Measurements from ENCODE around the gene ADCY9. TPM values are rescaled to one million over a fixed set of nuclear protein-coding genes. Genes with fewer than 3 reads are reported as not detected.
A peak's percentile ranks its signal among the peaks of the same experiment; 100 is the strongest.

The ADCY9 gene
- total RNA-seq, 1 donor from 2014 or later = 13.1 TPM

DNA sequence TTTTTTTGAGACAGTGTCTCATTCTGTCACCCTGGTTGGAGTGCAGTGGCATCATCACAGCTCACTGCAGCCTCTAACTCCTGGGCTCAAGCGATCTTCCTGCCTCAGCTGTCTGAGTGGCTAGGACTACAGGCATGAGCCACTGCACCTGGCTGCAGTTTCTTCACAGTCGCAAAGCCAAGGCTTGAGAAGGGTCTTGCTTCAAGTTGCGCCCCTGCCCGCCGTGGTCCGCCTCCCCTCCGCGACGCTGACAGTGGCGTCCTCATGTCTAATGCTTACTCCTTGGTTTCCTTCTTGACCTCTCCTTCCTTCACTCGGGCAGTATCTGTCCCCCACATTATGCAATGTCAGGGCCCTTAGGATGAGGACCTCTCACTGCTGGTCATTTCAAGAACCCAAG is 112.7 kb downstream of the ADCY9 start:
- Mint-ChIP-seq H3K27ac (no peak overlapping the region), H3K27me3 (ENCODE audit: low read depth) (no peaks in the 10 kb centered on the region), H3K36me3 (no peaks in the 10 kb centered on the region), H3K4me3 (no peak overlapping the region), H3K9me3 (no peaks in the 10 kb centered on the region), H3K4me1 (peaks cover 27% of the 10 kb centered on the region)
- TF ChIP-seq, protein P1, sequence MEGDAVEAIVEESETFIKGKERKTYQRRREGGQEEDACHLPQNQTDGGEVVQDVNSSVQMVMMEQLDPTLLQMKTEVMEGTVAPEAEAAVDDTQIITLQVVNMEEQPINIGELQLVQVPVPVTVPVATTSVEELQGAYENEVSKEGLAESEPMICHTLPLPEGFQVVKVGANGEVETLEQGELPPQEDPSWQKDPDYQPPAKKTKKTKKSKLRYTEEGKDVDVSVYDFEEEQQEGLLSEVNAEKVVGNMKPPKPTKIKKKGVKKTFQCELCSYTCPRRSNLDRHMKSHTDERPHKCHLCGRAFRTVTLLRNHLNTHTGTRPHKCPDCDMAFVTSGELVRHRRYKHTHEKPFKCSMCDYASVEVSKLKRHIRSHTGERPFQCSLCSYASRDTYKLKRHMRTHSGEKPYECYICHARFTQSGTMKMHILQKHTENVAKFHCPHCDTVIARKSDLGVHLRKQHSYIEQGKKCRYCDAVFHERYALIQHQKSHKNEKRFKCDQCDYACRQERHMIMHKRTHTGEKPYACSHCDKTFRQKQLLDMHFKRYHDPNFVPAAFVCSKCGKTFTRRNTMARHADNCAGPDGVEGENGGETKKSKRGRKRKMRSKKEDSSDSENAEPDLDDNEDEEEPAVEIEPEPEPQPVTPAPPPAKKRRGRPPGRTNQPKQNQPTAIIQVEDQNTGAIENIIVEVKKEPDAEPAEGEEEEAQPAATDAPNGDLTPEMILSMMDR (IDR thresholded peaks at IDR 0.05; ENCODE audit: unreplicated experiment) = no peak
- DNase-seq (ENCODE audit: low spot score in 2 of 2, unreplicated experiment in 2 of 2) = no peak

DNA sequence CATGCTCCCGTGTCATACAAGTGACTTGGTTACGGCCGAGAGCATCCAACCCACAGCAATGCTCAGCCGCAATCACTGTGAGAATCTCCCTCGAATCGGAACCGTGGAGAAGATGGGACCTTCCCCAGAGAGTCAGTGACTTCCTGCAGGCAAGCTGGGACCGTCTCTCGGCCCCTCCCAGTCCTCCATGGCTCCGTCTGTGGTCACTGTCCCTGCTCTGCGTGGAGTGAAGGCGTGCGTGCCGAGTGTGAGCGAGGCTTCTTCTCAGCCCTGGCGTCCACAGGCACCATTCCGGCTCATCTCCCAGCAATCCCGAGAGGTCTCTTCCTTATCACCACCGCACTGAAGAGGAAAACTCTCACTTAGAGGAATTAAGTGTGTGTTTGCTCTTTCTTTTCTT is 113.1 kb downstream of the ADCY9 start:
- H3K9me3 Mint-ChIP-seq = no peaks in the 10 kb centered on the region
- no peak overlapping the region for H3K4me3 Mint-ChIP-seq
- TF ChIP-seq, protein P1 (IDR thresholded peaks at IDR 0.05; ENCODE audit: unreplicated experiment) = no peak
- no peak for DNase-seq (ENCODE audit: low spot score in 2 of 2, unreplicated experiment in 2 of 2)
- no peaks in the 10 kb centered on the region for H3K36me3 Mint-ChIP-seq
- H3K4me1 Mint-ChIP-seq = peaks cover 27% of the 10 kb centered on the region
- H3K27me3 Mint-ChIP-seq (ENCODE audit: low read depth) = no peaks in the 10 kb centered on the region
- no peak overlapping the region for H3K27ac Mint-ChIP-seq

DNA sequence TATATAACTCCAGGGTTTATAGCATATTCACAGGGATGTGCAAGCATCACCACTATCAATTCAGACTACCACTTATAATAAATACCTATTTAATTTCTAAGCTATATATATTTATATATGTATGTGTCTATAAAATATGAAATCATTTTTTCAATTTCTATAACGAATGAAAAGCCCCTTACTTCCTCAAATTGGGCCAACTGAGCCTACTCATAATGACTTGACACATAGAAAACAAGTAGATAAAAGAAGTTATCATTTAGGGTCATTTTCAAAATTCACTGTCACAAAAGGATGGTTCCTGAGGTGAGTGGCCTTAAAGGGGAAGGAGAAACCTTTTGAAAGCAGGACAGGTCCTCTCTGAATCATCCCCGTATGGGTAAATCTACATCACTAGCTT is 114.1 kb downstream of the ADCY9 start:
- Mint-ChIP-seq H3K27ac (no peak overlapping the region), H3K27me3 (ENCODE audit: low read depth) (no peaks in the 10 kb centered on the region), H3K9me3 (no peaks in the 10 kb centered on the region), H3K4me3 (no peak overlapping the region), H3K36me3 (no peaks in the 10 kb centered on the region), H3K4me1 (peaks cover 27% of the 10 kb centered on the region)
- no peak for DNase-seq (ENCODE audit: low spot score in 2 of 2, unreplicated experiment in 2 of 2)
- TF ChIP-seq, protein P1 (IDR thresholded peaks at IDR 0.05; ENCODE audit: unreplicated experiment) = no peak

- DNase-seq (ENCODE audit: low spot score in 2 of 2, unreplicated experiment in 2 of 2) = peak in 1 of 2 experiments; percentile 67
Observed at GRCh38 chr16:3999479-4000325, 116.5 kb downstream of the ADCY9 start.

GRCh38 chr16:3998793-3999478 is 117.3 kb downstream of the ADCY9 start:
- Mint-ChIP-seq H3K4me3 (no peak overlapping the region), H3K9me3 (no peaks in the 10 kb centered on the region), H3K27ac (peak overlapping the region; percentile 85), H3K36me3 (no peaks in the 10 kb centered on the region), H3K27me3 (ENCODE audit: low read depth) (no peaks in the 10 kb centered on the region), H3K4me1 (peaks cover 29% of the 10 kb centered on the region)
- DNase-seq (ENCODE audit: low spot score in 2 of 2, unreplicated experiment in 2 of 2) = no peak
- TF ChIP-seq, protein P1 (IDR thresholded peaks at IDR 0.05; ENCODE audit: unreplicated experiment) = no peak

More at GRCh38 chr16:3999479-4000325, 116.5 kb downstream of the ADCY9 start:
- no peak overlapping the region for H3K4me3 Mint-ChIP-seq
- peaks cover 29% of the 10 kb centered on the region for H3K4me1 Mint-ChIP-seq
- peak overlapping the region; percentile 85 for H3K27ac Mint-ChIP-seq
- no peaks in the 10 kb centered on the region for H3K9me3 Mint-ChIP-seq
- H3K27me3 Mint-ChIP-seq (ENCODE audit: low read depth) = no peaks in the 10 kb centered on the region
- H3K36me3 Mint-ChIP-seq = no peaks in the 10 kb centered on the region
- TF ChIP-seq, protein P1 (IDR thresholded peaks at IDR 0.05; ENCODE audit: unreplicated experiment) = no peak
